ENCODE data around the gene ATP5PF. TPM values are rescaled to one million over a fixed set of nuclear protein-coding genes. Genes with fewer than 3 reads are reported as not detected.

Gene ATP5PF
- total and polyA plus RNA-seq, 2 donors (not counting 1 experiment from before 2014, with no cell fraction given) = 36.6 to 58.3 TPM

- H4K20me1 ChIP-seq (ENCODE audit: control insufficient read depth, insufficient read depth, low read length, poor library complexity, severe bottlenecking) = no peaks in the 10 kb centered on the region
- no peaks in the 10 kb centered on the region for H3K36me3 ChIP-seq (replicated peaks in 1 of 2; ENCODE audit: control extremely low read depth in 1 of 2, control insufficient read depth in 1 of 2, extremely low read depth in 1 of 2, insufficient read depth in 2 of 2, low read length in 1 of 2)
- no peak overlapping the region for H3K27ac Mint-ChIP-seq
- H3K4me2 ChIP-seq (replicated peaks; ENCODE audit: low read depth, low read length, poor library complexity, severe bottlenecking) = no peak overlapping the region
- intact Hi-C loops (cut with micrococcal nuclease) = loop anchor here (1.0 kb wide), 2 partner anchors 100 to 287 kb away; no protein-coding TSS in a partner anchor
- no peak overlapping the region for H2AFZ ChIP-seq (ENCODE audit: insufficient read depth, low read depth, low read length, poor library complexity, severe bottlenecking)
- H3K4me3 Mint-ChIP-seq = no peak overlapping the region
- no peaks in the 10 kb centered on the region for H3K27me3 Mint-ChIP-seq
- CTCF ChIA-PET = interaction anchor here (1.0 to 3.9 kb wide), 11 partner anchors 9 to 292 kb away, joined by 3 to 71 read pairs (median 5); partner anchors contain the start of genes JAM2 and MRPL39
- peak; percentile 72 for DNase-seq
- H3K4me3 ChIP-seq (ENCODE audit: control extremely low read depth in 1 of 5, extremely low read depth in 1 of 5, insufficient read depth in 1 of 5, low read depth in 2 of 5, low read length in 4 of 5) = no peak overlapping the region
- 80% methylated on average over 4 of the region's 7 CpGs for WGBS (ENCODE audit: insufficient coverage)
- H3K9me3 Mint-ChIP-seq (ENCODE audit: insufficient read depth) = no peaks in the 10 kb centered on the region
- H3K9ac ChIP-seq (ENCODE audit: low read length) = no peak overlapping the region
- peak; percentile 36 for ATAC-seq (ENCODE audit: low read depth)
- H3K4me1 ChIP-seq (ENCODE audit: control insufficient read depth in 2 of 2, insufficient read depth in 2 of 2, low read length in 2 of 2) = no peaks in the 10 kb centered on the region
- H3K27ac ChIP-seq (ENCODE audit: low read length in 2 of 2) = no peak overlapping the region
- TF ChIP-seq CTCF (IDR thresholded peaks at IDR 0.05) (peak; percentile 98), EZH2 (IDR thresholded peaks at IDR 0.05; ENCODE audit: borderline replicate concordance, insufficient read depth, low read depth, low read length, poor library complexity, severe bottlenecking) (no peak)
- H3K4me1 Mint-ChIP-seq = no peaks in the 10 kb centered on the region
- no peaks in the 10 kb centered on the region for H3K27me3 ChIP-seq (replicated peaks in 1 of 4; ENCODE audit: control extremely low read depth in 1 of 4, control insufficient read depth in 3 of 4, insufficient read depth in 4 of 4, low read length in 3 of 4)
- no peaks in the 10 kb centered on the region for H3K9me3 ChIP-seq (ENCODE audit: control extremely low read depth in 1 of 3, control insufficient read depth in 2 of 3, insufficient read depth in 1 of 3, low read length in 2 of 3)
- no peaks in the 10 kb centered on the region for H3K79me2 ChIP-seq (ENCODE audit: control insufficient read depth, insufficient read depth, low read length)
- POLR2A ChIA-PET = interaction anchor here (0.7 kb wide), 1 partner anchor 98 kb away, joined by 3 read pairs; no protein-coding TSS in a partner anchor
Measured at GRCh38 chr21:25708467-25709065, 26.1 kb downstream of the ATP5PF start.

GRCh38 chr21:25701529-25701928 lies 33.2 kb downstream of the ATP5PF start:
- Histone ChIP-seq H3K4me2 (replicated peaks; ENCODE audit: low read depth, low read length, poor library complexity, severe bottlenecking) (no peak overlapping the region), H3K79me2 (ENCODE audit: control insufficient read depth, insufficient read depth, low read length) (no peaks in the 10 kb centered on the region), H3K9ac (ENCODE audit: low read length) (no peak overlapping the region), H3K4me1 (ENCODE audit: control insufficient read depth in 2 of 2, insufficient read depth in 2 of 2, low read length in 2 of 2) (no peaks in the 10 kb centered on the region), H3K27ac (ENCODE audit: low read length in 2 of 2) (no peak overlapping the region), H3K9me3 (ENCODE audit: control extremely low read depth in 1 of 3, control insufficient read depth in 2 of 3, insufficient read depth in 1 of 3, low read length in 2 of 3) (no peaks in the 10 kb centered on the region), H3K4me3 (ENCODE audit: control extremely low read depth in 1 of 5, extremely low read depth in 1 of 5, insufficient read depth in 1 of 5, low read depth in 2 of 5, low read length in 4 of 5) (no peak overlapping the region), H3K27me3 (replicated peaks in 1 of 4; ENCODE audit: control extremely low read depth in 1 of 4, control insufficient read depth in 3 of 4, insufficient read depth in 4 of 4, low read length in 3 of 4) (no peaks in the 10 kb centered on the region), H3K36me3 (replicated peaks in 1 of 2; ENCODE audit: control extremely low read depth in 1 of 2, control insufficient read depth in 1 of 2, extremely low read depth in 1 of 2, insufficient read depth in 2 of 2, low read length in 1 of 2) (no peaks in the 10 kb centered on the region), H2AFZ (ENCODE audit: insufficient read depth, low read depth, low read length, poor library complexity, severe bottlenecking) (no peak overlapping the region), H4K20me1 (ENCODE audit: control insufficient read depth, insufficient read depth, low read length, poor library complexity, severe bottlenecking) (no peaks in the 10 kb centered on the region)
- no peaks in the 10 kb centered on the region for H3K4me1 Mint-ChIP-seq
- DNase-seq (no peak), ATAC-seq (ENCODE audit: low read depth) (no peak)
- no peaks in the 10 kb centered on the region for H3K27me3 Mint-ChIP-seq
- no peak overlapping the region for H3K4me3 Mint-ChIP-seq
- no peaks in the 10 kb centered on the region for H3K9me3 Mint-ChIP-seq (ENCODE audit: insufficient read depth)
- no peak for TF ChIP-seq EZH2 (IDR thresholded peaks at IDR 0.05; ENCODE audit: borderline replicate concordance, insufficient read depth, low read depth, low read length, poor library complexity, severe bottlenecking)
- TF ChIP-seq CTCF (IDR thresholded peaks at IDR 0.05) = no peak
- WGBS (ENCODE audit: insufficient coverage) = no CpG with 5 or more reads among the region's 4 CpGs
- CTCF ChIA-PET = interaction anchor here (0.6 kb wide), 1 partner anchor 1747 kb away, joined by 3 read pairs; no protein-coding TSS in a partner anchor
- intact Hi-C loops (cut with micrococcal nuclease) = no loop called here
- no peak overlapping the region for H3K27ac Mint-ChIP-seq
- POLR2A ChIA-PET = no interaction called here
